Measurements from ENCODE around the gene CCL14. TPM values are rescaled to one million over a fixed set of nuclear protein-coding genes. Genes with fewer than 3 reads are reported as not detected.

CCL14 gene
- 10 to 100 TPM in 3 of 4 donors, 1 to 10 TPM in 1; 5.7 to 22.9 (median 17.3) TPM for total RNA-seq

DNA sequence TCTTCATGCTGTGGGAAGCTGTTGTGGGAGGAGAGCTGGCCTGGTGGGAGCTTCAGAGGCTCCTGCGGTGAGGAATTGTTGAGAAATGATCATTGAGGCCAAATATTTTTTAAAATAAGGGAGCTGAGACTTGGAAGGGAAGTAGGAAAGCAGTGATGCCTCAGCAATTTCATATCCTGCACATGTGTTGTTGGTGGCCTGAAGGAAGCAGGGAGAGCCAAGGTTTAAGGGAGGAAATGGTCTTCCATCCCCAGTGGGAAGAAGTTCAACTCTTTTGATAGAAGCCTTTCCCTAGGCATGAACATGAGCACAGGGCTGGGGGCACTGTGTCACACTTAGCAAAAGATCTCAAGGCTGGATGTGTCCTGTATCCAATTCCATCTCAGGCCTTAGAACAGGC is at the start of gene CCL14:
Gene CCL14, minus strand, starts transcription at position 87 of the 400 bp plus-strand sequence. Its CDS starts 80 bp downstream, at position 7.
- no peak for DNase-seq (ENCODE audit: low spot score in 2 of 2)
- H3K9me3 ChIP-seq, result no peaks in the 10 kb centered on the region
- WGBS, result 63% methylated on average over 1 of the region's 1 CpG
- no peaks in the 10 kb centered on the region for H3K4me1 ChIP-seq
- no peaks in the 10 kb centered on the region for H3K36me3 ChIP-seq
- no peak within 1 kb of the TSS for H3K27ac ChIP-seq
- H3K27me3 ChIP-seq, result no peaks in the 10 kb centered on the region
- peak within 1 kb of the TSS; percentile 21 for H3K4me3 ChIP-seq
- TF ChIP-seq POLR2AphosphoS5 (IDR thresholded peaks at IDR 0.05) (no peak), POLR2A (IDR thresholded peaks at IDR 0.05) (no peak)

GRCh38 chr17:36036235-36036634 is 49.7 kb upstream of the CCL14 start:
- no peaks in the 10 kb centered on the region for H3K27me3 ChIP-seq
- H3K9me3 ChIP-seq, result no peaks in the 10 kb centered on the region
- H3K36me3 ChIP-seq, result no peaks in the 10 kb centered on the region
- no peak for DNase-seq (ENCODE audit: low spot score in 2 of 2)
- 81% methylated on average over 4 of the region's 4 CpGs for WGBS
- no peak overlapping the region for H3K4me3 ChIP-seq
- TF ChIP-seq CTCF (IDR thresholded peaks at IDR 0.05) (no peak), EP300 (IDR thresholded peaks at IDR 0.05) (no peak), POLR2AphosphoS5 (IDR thresholded peaks at IDR 0.05) (no peak), POLR2A (IDR thresholded peaks at IDR 0.05) (no peak)
- no peak overlapping the region for H3K27ac ChIP-seq
- H3K4me1 ChIP-seq, result no peaks in the 10 kb centered on the region

- Histone ChIP-seq H3K9me3 (no peaks in the 10 kb centered on the region), H3K4me1 (no peaks in the 10 kb centered on the region), H3K4me3 (no peak overlapping the region), H3K27me3 (no peaks in the 10 kb centered on the region), H3K36me3 (no peaks in the 10 kb centered on the region), H3K27ac (no peak overlapping the region)
- TF ChIP-seq POLR2AphosphoS5 (IDR thresholded peaks at IDR 0.05) (no peak), EP300 (IDR thresholded peaks at IDR 0.05) (no peak), POLR2A (IDR thresholded peaks at IDR 0.05) (no peak), CTCF (IDR thresholded peaks at IDR 0.05) (no peak)
- no peak for DNase-seq (ENCODE audit: low spot score in 2 of 2)
- 66% methylated on average over 3 of the region's 3 CpGs for WGBS
These were observed 47.6 kb upstream of the CCL14 start for GRCh38 chr17:36034127-36034526.

DNA sequence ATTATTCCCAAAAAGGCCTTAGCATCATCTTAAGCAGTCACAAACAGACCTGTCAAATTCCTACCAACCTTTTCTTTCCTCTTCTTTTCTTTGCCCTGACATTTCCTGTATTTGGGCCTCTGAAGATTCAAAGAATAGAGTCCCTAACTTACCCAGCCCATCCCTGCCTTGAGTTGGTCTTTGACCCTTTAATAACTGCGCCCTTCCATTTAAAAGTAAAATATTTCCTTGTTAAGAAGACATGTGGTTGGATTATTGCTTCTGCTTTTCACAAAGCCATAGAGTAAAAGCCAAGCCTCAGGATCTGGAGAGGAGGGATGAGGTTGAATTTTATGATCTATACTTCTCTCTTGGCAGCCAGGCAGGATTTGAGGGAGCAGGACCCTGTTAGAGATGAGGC is 44.4 kb upstream of the CCL14 start:
- TF ChIP-seq POLR2A (IDR thresholded peaks at IDR 0.05), result no peak
- TF ChIP-seq POLR2AphosphoS5 (IDR thresholded peaks at IDR 0.05), result no peak
- no peak for TF ChIP-seq EP300 (IDR thresholded peaks at IDR 0.05)
- no peak for TF ChIP-seq CTCF (IDR thresholded peaks at IDR 0.05)
- Histone ChIP-seq H3K4me1 (no peaks in the 10 kb centered on the region), H3K4me3 (no peak overlapping the region), H3K27me3 (no peaks in the 10 kb centered on the region), H3K27ac (no peak overlapping the region), H3K36me3 (no peaks in the 10 kb centered on the region), H3K9me3 (no peaks in the 10 kb centered on the region)
- WGBS, result 95% methylated on average over 1 of the region's 1 CpG
- DNase-seq (ENCODE audit: low spot score in 2 of 2), result no peak

GRCh38 chr17:36027761-36028160 is 41.2 kb upstream of the CCL14 start:
- DNase-seq (ENCODE audit: low spot score in 2 of 2), result no peak
- Histone ChIP-seq H3K27ac (no peak overlapping the region), H3K9me3 (no peaks in the 10 kb centered on the region), H3K27me3 (no peaks in the 10 kb centered on the region), H3K4me1 (no peaks in the 10 kb centered on the region), H3K36me3 (no peaks in the 10 kb centered on the region), H3K4me3 (no peak overlapping the region)
- TF ChIP-seq POLR2A (IDR thresholded peaks at IDR 0.05), result no peak
- TF ChIP-seq POLR2AphosphoS5 (IDR thresholded peaks at IDR 0.05), result no peak
- TF ChIP-seq EP300 (IDR thresholded peaks at IDR 0.05), result no peak
- no peak for TF ChIP-seq CTCF (IDR thresholded peaks at IDR 0.05)
- 45% methylated on average over 4 of the region's 4 CpGs for WGBS
